ENCODE measurements around the gene COX7A2L.

COX7A2L gene

DNA sequence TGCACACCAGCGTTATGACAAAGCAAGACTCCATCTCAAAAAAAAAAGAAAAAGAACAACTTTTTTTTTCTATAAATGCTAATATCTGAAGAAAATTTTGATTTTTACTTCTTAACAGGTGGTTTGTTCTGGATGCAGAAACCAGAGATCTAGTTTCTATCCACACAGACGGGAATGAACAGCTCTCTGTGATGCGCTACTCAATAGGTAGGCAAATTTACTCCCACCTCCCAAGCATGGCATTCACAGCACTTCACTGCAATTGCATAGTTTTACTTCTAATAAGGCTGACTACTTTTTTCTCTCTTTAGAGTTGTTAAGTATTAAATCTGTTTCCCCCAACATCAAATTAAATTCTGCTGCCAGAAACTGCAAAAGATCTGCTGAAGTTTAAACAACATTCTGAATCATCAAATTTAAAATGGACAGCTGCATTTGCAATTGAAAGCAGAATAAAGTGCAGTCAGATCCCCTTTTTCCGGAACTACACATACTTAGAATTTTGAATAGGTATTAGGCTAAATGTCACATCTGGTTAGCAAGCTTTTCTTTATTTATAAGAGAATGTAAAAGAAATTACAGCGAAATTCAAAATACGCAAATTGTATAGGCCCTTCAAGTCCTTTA is 45.1 kb downstream of the COX7A2L start:
- H3K4me3 ChIP-seq (ENCODE audit: low read length), result no peak overlapping the region
- no peak for DNase-seq (ENCODE audit: low read depth)
- TF ChIP-seq, protein P1, sequence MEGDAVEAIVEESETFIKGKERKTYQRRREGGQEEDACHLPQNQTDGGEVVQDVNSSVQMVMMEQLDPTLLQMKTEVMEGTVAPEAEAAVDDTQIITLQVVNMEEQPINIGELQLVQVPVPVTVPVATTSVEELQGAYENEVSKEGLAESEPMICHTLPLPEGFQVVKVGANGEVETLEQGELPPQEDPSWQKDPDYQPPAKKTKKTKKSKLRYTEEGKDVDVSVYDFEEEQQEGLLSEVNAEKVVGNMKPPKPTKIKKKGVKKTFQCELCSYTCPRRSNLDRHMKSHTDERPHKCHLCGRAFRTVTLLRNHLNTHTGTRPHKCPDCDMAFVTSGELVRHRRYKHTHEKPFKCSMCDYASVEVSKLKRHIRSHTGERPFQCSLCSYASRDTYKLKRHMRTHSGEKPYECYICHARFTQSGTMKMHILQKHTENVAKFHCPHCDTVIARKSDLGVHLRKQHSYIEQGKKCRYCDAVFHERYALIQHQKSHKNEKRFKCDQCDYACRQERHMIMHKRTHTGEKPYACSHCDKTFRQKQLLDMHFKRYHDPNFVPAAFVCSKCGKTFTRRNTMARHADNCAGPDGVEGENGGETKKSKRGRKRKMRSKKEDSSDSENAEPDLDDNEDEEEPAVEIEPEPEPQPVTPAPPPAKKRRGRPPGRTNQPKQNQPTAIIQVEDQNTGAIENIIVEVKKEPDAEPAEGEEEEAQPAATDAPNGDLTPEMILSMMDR (conservative IDR thresholded peaks at IDR 0.05; ENCODE audit: low read depth, low read length), result no peak

DNA sequence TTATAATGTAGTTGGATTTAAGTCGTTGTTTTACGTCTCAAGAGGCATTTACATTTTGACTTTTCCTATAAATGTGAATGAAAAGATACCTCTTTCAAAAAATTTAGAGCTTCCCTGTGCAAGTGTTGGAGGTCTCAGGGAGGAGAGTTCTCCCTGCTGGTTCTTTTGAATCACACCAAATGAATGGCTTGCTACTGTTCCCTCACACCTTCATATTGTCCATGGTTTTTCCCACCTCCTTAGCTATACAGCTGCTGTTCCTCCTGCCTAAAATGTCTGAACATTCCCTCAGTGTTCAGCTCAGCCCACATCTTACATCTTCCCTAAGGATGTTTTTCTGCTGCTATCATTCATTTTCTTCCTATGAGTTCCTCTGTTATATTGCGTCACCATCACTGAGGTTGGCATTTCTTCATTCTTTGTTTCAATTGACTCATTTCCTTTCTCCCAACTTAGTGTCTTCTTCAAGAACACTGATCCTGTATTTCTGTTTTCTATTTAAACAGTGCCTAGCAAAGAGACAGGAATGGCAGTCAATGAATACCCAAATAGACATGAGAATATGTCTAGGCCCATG is 46.0 kb downstream of the COX7A2L start:
- TF ChIP-seq, protein P1 (conservative IDR thresholded peaks at IDR 0.05; ENCODE audit: low read depth, low read length), result no peak
- no peak overlapping the region for H3K4me3 ChIP-seq (ENCODE audit: low read length)
- DNase-seq (ENCODE audit: low read depth), result no peak

DNA sequence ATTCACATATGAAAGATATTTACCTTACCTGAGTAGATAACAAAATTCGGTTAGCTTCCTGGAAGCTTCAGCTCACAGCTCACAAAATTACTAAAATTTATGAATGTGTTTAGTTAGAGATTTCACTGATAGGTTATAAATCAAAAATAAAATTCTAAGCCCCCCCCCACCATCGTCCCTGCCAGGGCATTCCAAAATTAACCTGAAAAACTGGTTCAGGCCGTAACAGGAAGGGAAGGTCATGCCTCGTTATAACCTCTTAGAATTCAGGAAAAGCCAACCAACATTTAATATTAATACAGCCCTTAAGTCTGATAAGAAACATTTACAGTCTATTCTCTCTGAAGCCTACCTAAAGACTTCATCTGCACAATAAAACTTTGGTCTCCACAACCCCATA is 48.9 kb downstream of the COX7A2L start:
- no peak for DNase-seq (ENCODE audit: low read depth)
- H3K4me3 ChIP-seq (ENCODE audit: low read length), result no peak overlapping the region
- TF ChIP-seq, protein P1 (conservative IDR thresholded peaks at IDR 0.05; ENCODE audit: low read depth, low read length), result no peak

DNA sequence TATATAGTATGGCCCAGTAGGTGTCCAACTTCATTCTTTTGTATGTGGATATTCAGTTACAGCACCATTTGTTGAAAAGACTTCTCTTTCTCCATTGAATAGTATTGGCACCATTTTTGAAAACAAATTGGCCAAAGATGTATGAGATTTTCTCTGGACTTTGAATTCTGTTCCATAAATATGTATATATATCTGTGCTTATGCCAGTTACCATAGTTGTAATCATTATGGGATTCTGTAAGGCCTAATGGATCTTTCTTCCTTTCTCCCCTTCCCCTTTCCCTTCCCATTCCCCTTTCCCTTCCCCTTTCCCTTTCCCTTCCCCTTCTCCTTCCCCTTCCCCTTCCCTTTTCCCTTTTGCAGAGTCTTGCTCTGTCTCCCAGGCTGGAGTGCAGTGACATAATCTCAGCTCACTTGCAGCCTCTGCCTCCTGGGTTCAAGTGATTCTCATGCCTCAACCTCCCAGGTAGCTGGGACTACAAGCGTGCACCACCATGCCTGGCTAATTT is 51.0 kb downstream of the COX7A2L start:
- no peak overlapping the region for H3K4me3 ChIP-seq (ENCODE audit: low read length)
- no peak for DNase-seq (ENCODE audit: low read depth)
- TF ChIP-seq, protein P1 (conservative IDR thresholded peaks at IDR 0.05; ENCODE audit: low read depth, low read length), result no peak

DNA sequence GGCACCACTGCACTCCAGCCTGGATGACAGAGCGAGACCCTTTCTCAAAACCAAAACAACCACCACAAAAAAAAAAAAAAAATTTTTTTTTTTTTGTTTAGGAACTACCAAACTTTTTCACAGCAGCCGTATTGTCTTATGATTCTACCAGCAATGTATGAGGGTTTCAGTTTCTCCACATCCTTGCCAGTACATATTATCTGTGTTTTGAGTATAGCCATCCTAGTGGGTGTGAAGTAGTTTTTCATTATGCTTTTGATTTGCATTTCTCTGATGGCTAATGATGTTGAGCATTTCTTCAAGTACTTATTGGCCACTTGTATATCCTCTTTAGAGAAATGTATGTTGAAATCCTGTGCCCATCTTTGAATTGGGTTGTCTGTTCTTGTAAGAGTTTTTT is 51.7 kb downstream of the COX7A2L start:
- H3K4me3 ChIP-seq (ENCODE audit: low read length), result no peak overlapping the region
- TF ChIP-seq, protein P1 (conservative IDR thresholded peaks at IDR 0.05; ENCODE audit: low read depth, low read length), result no peak
- no peak for DNase-seq (ENCODE audit: low read depth)

DNA sequence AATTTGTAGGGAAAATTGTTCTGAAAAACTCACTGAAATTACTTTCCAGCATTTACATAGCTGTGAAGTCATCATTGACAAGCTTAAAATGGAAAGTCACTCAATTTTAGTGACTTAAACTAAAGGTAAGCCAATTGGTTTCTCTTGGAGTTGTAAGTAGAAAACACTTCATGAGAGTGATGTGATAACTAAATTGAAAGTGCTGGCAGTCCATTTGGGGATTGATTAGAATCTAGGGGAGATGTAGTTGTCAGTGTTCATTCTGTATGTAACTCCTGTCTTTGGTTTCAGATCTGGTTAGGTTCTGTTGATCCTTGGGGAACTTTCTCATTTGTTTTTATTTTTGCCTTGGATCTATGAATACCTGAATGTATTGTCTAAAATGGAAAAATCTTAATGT is 53.8 kb downstream of the COX7A2L start:
- no peak overlapping the region for H3K4me3 ChIP-seq (ENCODE audit: low read length)
- no peak for DNase-seq (ENCODE audit: low read depth)
- TF ChIP-seq, protein P1 (conservative IDR thresholded peaks at IDR 0.05; ENCODE audit: low read depth, low read length), result no peak

Measured in retinal pigment epithelial cell (primary cell).